Measurements from ENCODE around the gene MRPL55. TPM values are rescaled to one million over a fixed set of nuclear protein-coding genes. Genes with fewer than 3 reads are reported as not detected.

Gene MRPL55
- total and polyA plus RNA-seq, 2 of the 13 experiments (the other 11 are each of a cell fraction or from before 2014, with no cell fraction given) = 58.6 to 92.9 TPM

DNA sequence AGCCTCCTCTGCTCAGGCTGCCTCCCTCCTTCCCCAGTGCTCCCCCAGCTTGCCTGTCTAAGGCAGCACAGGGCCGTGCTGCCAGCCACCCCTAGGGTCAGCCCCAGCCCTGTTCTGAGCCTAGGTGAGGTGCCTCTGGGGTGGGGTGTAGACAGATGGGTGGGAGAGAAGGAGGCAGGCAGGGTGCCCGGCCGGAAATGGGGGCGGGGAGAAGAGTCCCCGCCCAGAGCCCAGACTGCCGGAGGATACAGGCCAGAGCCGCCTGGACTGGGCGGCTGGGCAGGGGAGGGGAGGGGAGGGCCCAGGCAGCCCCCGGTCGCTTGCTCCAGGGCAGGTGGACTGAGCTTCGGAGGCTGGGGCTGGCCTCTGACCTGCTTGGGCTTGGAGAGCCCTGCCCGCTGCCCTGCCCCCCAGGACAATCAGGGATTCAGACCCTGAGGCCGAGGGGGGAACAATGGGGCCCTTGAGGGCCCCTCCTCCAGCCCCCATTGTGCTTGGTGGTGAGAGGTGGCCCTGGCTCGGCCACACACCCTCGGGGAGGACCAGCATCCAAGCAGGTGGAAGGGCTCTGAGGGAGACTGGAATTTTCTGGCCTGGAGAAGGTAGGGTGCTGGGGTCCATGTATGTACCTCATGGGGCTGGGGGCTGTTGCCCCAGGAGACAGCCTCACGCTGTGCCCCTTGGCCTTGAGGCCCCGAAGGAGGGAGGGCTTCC lies 40.5 kb upstream of the MRPL55 start, which contains the start of gene GJC2 (continued):
- TF ChIP-seq PRDM15 (CRISPR knock-in tag; IDR thresholded peaks at IDR 0.05) (no peak), ZNF607 (CRISPR knock-in tag; IDR thresholded peaks at IDR 0.05; ENCODE audit: borderline replicate concordance) (no peak), RAD21 (CRISPR knock-in tag; IDR thresholded peaks at IDR 0.05) (no peak), CEBPZ (IDR thresholded peaks at IDR 0.05; ENCODE audit: low read length) (no peak), SRF (IDR thresholded peaks at IDR 0.05; ENCODE audit: low read depth, low read length) (no peak), SATB2 (CRISPR knock-in tag; IDR thresholded peaks at IDR 0.05) (no peak), SKIL (CRISPR knock-in tag; IDR thresholded peaks at IDR 0.05; ENCODE audit: borderline replicate concordance) (0 out of 2 replicates have a peak, but pooled peaks have one; percentile 45)
- TF ChIP-seq, protein P1, sequence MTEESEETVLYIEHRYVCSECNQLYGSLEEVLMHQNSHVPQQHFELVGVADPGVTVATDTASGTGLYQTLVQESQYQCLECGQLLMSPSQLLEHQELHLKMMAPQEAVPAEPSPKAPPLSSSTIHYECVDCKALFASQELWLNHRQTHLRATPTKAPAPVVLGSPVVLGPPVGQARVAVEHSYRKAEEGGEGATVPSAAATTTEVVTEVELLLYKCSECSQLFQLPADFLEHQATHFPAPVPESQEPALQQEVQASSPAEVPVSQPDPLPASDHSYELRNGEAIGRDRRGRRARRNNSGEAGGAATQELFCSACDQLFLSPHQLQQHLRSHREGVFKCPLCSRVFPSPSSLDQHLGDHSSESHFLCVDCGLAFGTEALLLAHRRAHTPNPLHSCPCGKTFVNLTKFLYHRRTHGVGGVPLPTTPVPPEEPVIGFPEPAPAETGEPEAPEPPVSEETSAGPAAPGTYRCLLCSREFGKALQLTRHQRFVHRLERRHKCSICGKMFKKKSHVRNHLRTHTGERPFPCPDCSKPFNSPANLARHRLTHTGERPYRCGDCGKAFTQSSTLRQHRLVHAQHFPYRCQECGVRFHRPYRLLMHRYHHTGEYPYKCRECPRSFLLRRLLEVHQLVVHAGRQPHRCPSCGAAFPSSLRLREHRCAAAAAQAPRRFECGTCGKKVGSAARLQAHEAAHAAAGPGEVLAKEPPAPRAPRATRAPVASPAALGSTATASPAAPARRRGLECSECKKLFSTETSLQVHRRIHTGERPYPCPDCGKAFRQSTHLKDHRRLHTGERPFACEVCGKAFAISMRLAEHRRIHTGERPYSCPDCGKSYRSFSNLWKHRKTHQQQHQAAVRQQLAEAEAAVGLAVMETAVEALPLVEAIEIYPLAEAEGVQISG (CRISPR knock-in tag; IDR thresholded peaks at IDR 0.05) = no peak; the same call in 1 of the 2 replicates
- TF ChIP-seq, protein P2, sequence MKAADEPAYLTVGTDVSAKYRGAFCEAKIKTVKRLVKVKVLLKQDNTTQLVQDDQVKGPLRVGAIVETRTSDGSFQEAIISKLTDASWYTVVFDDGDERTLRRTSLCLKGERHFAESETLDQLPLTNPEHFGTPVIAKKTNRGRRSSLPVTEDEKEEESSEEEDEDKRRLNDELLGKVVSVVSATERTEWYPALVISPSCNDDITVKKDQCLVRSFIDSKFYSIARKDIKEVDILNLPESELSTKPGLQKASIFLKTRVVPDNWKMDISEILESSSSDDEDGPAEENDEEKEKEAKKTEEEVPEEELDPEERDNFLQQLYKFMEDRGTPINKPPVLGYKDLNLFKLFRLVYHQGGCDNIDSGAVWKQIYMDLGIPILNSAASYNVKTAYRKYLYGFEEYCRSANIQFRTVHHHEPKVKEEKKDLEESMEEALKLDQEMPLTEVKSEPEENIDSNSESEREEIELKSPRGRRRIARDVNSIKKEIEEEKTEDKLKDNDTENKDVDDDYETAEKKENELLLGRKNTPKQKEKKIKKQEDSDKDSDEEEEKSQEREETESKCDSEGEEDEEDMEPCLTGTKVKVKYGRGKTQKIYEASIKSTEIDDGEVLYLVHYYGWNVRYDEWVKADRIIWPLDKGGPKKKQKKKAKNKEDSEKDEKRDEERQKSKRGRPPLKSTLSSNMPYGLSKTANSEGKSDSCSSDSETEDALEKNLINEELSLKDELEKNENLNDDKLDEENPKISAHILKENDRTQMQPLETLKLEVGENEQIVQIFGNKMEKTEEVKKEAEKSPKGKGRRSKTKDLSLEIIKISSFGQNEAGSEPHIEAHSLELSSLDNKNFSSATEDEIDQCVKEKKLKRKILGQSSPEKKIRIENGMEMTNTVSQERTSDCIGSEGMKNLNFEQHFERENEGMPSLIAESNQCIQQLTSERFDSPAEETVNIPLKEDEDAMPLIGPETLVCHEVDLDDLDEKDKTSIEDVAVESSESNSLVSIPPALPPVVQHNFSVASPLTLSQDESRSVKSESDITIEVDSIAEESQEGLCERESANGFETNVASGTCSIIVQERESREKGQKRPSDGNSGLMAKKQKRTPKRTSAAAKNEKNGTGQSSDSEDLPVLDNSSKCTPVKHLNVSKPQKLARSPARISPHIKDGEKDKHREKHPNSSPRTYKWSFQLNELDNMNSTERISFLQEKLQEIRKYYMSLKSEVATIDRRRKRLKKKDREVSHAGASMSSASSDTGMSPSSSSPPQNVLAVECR (CRISPR knock-in tag; IDR thresholded peaks at IDR 0.05; ENCODE audit: borderline replicate concordance) = no peak

Measured in HepG2 (cell line).